HG03442 (cell line): Measurements from ENCODE around the gene ALOX12.
"Not testable (repeated sequence)": the region's sequence is repeated elsewhere in the genome, so short reads cannot be mapped to it uniquely, and the experiment has no call there.

Source experiments
- ATAC-seq: cut with Tn5 transposase; IDR thresholded peaks from one replicate; pipeline ENCODE4 v1.9.1; 2021; ENCODE audit warnings: mild to moderate bottlenecking, moderate library complexity; ENCODE audit not compliant: unreplicated experiment

The ALOX12 gene

GRCh38 chr17:7043497-7044198 is 47.8 kb downstream of the ALOX12 start, which contains the start of gene SLC16A11:
Gene SLC16A11 (minus strand): TSS chr17:7044092. CDS start chr17:7043513, 579 bp downstream.
- no peak for ATAC-seq

GRCh38 chr17:7045492-7046126 is 49.8 kb downstream of the ALOX12 start:
- ATAC-seq = no peak

GRCh38 chr17:7046127-7046724 is 50.4 kb downstream of the ALOX12 start:
- ATAC-seq = no peak

GRCh38 chr17:7046725-7047397 is 51.0 kb downstream of the ALOX12 start:
- ATAC-seq = not testable (repeated sequence)

GRCh38 chr17:7047566-7047965 is 51.7 kb downstream of the ALOX12 start:
- no peak for ATAC-seq

GRCh38 chr17:7048968-7049367 is 53.1 kb downstream of the ALOX12 start:
- ATAC-seq = no peak

- ATAC-seq = not testable (repeated sequence)
Observed at GRCh38 chr17:7050583-7050982, 54.7 kb downstream of the ALOX12 start.

- ATAC-seq = no peak
Observed at GRCh38 chr17:7056386-7056785, 60.5 kb downstream of the ALOX12 start.

- ATAC-seq = no peak
Observed at GRCh38 chr17:7058831-7059447, 63.1 kb downstream of the ALOX12 start.
